ENCODE measurements around the gene AOPEP. TPM values are rescaled to one million over a fixed set of nuclear protein-coding genes. Genes with fewer than 3 reads are reported as not detected.

AOPEP gene
- total and polyA plus RNA-seq, 2 of the 13 experiments (the other 11 are each of a cell fraction or from before 2014, with no cell fraction given), result 22.2 to 41.6 TPM

DNA sequence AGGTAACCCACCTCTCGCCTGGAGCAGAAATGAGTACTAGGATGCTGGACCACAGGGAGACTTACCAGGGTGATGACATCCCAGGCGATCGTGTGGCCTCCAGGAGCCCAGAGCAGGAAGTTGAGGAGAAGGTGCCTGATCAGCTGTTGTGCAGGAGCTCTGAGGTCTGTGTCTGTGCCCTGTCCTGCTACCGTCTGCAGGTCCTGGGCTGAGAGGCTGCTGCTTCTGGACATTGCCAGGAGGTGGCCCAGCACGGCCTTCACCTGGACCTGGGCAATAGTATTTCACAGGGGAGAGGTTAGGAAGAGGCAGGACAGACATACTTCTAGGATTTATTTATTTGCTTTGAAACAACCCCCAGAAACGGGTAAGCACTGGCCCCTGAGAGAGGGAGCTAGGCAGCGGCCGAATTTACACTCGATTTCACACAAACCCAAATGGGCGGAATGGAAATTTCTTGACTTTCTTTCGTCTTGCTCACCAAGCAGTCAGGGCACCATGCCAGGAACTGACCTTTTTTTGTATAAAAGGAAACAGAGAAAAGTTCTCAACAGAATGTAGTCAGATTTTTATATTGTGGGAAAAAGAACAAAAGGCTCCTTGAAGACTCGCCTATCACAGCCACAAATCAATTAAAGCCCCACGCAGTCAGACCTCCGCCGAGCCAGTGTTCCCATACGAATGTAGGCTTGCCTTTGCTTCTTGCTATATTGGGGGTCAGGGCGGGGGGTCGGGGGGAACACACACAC lies 380.7 kb downstream of the AOPEP start (continued):
- TF ChIP-seq ZNF142 (CRISPR knock-in tag; IDR thresholded peaks at IDR 0.05), result no peak
- no peak for TF ChIP-seq FOSL2 (CRISPR knock-in tag; IDR thresholded peaks at IDR 0.05)

- Histone ChIP-seq H3K4me2 (ENCODE audit: low read depth, low read length) (no peak overlapping the region), H2AFZ (ENCODE audit: low read length) (no peak overlapping the region), H3K27me3 (ENCODE audit: control insufficient read depth in 1 of 2, insufficient read depth in 2 of 2, low read length in 2 of 2) (no peaks in the 10 kb centered on the region), H3K79me2 (ENCODE audit: insufficient read depth, low read length) (no peaks in the 10 kb centered on the region), H3K9ac (ENCODE audit: insufficient read depth, low read depth, low read length) (no peak overlapping the region), H4K20me1 (ENCODE audit: insufficient read depth, low read length) (no peaks in the 10 kb centered on the region), H3K4me1 (ENCODE audit: insufficient read depth, low read length) (peaks cover 9% of the 10 kb centered on the region), H3K36me3 (replicated peaks in 1 of 2; ENCODE audit: control insufficient read depth in 1 of 2, insufficient read depth in 2 of 2, low read length in 2 of 2) (peaks cover 15 to 19% of the 10 kb centered on the region in 2 experiments; a peak in 4 of 5 replicates), H3K9me3 (ENCODE audit: low read length) (no peaks in the 10 kb centered on the region), H3K27ac (ENCODE audit: extremely low read length, insufficient read depth, low read length) (no peak overlapping the region), H3K4me3 (replicated peaks in 1 of 3; ENCODE audit: insufficient read depth in 1 of 3, low read depth in 2 of 3, low read length in 3 of 3) (no peak overlapping the region)
- no peak for FAIRE-seq
- no peak for ATAC-seq
- intact Hi-C loops (cut with micrococcal nuclease; ENCODE audit: unreplicated experiment) (no loop called here), in situ Hi-C loops (cut with HindIII; ENCODE audit: extremely low pct_ligation_motif_present, low pct_unique_long_range_greater_than_20kb) (no loop called here)
- DNase-seq (ENCODE audit: low spot score), result no peak
- CTCF ChIA-PET (ENCODE audit: low intra/inter-chr PET ratio, low total read pairs), result no interaction called here
- POLR2A ChIA-PET, result no interaction called here
- BruUV-seq (replicated peaks), result no TSS peak
- WGBS (ENCODE audit: low lambda C conversion rate), result 95% methylated on average over 14 of the region's 14 CpGs
- TF ChIP-seq ZBTB14 (CRISPR knock-in tag; IDR thresholded peaks at IDR 0.05) (no peak), TBL1XR1 (IDR thresholded peaks at IDR 0.05; ENCODE audit: borderline replicate concordance, low read length, partially characterized antibody) (no peak), ZNF691 (CRISPR knock-in tag; IDR thresholded peaks at IDR 0.05; ENCODE audit: borderline replicate concordance, low read depth) (no peak), TERF1 (CRISPR knock-in tag; IDR thresholded peaks at IDR 0.05) (no peak), MLX (CRISPR knock-in tag; IDR thresholded peaks at IDR 0.05) (no peak), IRX3 (CRISPR knock-in tag; IDR thresholded peaks at IDR 0.05; ENCODE audit: borderline replicate concordance, low read depth) (no peak), ZNF317 (CRISPR knock-in tag; IDR thresholded peaks at IDR 0.05) (no peak), MAFK (conservative IDR thresholded peaks at IDR 0.05 in 1 of 2, IDR thresholded peaks at IDR 0.05 in 1 of 2; ENCODE audit: low read length in 2 of 2) (no peak)
- TF ChIP-seq, protein P1, sequence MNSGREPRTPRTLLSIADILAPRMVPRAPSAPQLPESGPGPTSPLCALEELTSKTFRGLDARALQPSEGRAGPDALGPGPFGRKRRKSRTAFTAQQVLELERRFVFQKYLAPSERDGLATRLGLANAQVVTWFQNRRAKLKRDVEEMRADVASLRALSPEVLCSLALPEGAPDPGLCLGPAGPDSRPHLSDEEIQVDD (CRISPR knock-in tag; IDR thresholded peaks at IDR 0.05; ENCODE audit: borderline replicate concordance), result no peak
These were observed 381.5 kb downstream of the AOPEP start for GRCh38 chr9:95107976-95108375.
